SK-N-DZ (cell line): ENCODE results near the gene EMC10.
"Not testable (repeated sequence)": the region's sequence is repeated elsewhere in the genome, so short reads cannot be mapped to it uniquely, and the experiment has no call there.

ENCODE experiments used
- DNase-seq: peaks from one replicate; pipeline ENCODE4 v3.0.0-alpha.2; 2015; ENCODE audit warnings: low spot score

Gene EMC10

DNA sequence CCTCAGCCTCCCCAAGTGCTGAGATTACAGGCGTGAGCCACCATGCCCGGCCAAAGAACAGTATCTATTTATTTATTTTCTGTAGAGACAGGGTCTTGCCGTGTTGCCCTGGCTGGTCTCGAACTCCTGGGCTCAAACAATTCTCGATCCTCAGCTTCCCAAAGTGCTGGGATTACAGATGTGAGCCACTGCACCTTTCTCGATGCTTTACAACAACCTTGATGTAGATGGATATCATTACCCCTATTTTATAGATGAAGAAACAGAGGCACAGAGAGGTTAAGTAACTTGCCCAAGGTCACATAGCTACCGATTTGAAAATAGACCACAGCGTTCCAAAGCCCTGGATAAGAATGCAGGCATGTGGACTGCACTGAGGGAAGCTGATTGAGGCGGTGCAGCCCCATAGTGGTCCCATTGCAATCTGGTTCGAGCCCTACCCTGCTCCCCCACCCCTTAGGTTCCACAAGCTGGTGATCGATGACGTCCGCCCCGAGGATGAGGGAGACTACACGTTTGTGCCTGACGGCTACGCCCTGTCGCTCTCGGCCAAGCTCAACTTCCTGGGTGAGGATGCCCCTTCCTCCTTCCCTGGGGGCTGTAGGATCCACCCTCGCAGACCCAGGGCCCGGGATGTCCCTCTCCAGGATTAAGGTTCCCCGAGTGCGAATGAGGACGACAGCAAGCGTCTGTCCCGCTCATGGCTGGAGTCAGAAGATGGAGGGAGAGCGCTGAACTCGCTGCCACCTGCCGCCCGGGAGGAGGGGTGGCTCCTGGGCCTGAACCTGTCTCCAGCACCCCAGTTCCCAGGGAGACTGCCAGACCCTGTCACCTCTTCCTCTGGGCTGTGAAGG is 25.7 kb upstream of the EMC10 start:
- no peak for DNase-seq

GRCh38 chr19:50451223-50451534 is 25.1 kb upstream of the EMC10 start:
- DNase-seq: no peak

DNA sequence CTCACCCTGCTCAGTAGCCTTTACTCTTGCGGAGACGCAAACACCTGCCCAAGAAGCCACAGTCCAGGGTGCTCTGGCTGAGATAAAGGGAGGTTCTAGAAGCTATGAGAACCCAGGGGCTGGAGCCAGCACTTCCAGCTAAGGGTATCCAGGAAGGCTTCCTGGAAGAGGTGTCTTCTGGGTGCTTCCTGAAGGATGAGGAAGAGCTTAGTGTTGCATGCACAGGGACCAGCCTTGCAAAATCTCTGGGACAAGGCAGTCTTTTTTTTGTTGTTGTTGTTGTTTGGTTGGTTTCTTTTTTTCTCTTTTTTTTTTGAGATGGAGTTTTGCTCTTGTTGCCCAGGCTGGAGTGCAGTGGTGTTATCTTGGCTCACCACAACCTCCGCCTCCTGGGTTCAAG is 23.1 kb upstream of the EMC10 start:
- DNase-seq: no peak

- DNase-seq: no peak
Observed at GRCh38 chr19:50455992-50456391, 20.3 kb upstream of the EMC10 start.

- no peak for DNase-seq
Observed at GRCh38 chr19:50457300-50457699, 19.0 kb upstream of the EMC10 start.

GRCh38 chr19:50458396-50459066 is 17.8 kb upstream of the EMC10 start:
- no peak for DNase-seq

GRCh38 chr19:50459067-50459456 is 17.2 kb upstream of the EMC10 start:
- DNase-seq: no peak

DNA sequence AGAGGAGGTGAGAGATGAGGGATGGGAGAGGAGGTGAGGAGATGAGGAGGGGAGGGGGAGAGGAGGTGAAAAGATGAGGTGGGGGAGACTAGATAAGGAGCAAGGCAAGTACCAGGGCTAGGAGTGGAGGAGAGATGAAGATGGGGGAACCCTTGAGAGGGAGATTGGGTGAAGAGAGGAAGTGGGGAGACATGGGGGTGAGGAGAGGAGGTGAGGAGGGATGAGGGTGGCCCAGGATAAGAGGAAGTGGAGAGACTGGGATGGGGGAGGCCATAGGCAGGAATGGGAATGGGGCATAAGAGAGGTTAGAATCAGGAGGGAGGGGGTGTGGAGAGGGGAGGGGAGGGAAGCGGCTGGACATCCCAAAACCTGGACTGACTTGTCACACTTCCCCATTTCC is 16.7 kb upstream of the EMC10 start:
- DNase-seq: no peak

DNA sequence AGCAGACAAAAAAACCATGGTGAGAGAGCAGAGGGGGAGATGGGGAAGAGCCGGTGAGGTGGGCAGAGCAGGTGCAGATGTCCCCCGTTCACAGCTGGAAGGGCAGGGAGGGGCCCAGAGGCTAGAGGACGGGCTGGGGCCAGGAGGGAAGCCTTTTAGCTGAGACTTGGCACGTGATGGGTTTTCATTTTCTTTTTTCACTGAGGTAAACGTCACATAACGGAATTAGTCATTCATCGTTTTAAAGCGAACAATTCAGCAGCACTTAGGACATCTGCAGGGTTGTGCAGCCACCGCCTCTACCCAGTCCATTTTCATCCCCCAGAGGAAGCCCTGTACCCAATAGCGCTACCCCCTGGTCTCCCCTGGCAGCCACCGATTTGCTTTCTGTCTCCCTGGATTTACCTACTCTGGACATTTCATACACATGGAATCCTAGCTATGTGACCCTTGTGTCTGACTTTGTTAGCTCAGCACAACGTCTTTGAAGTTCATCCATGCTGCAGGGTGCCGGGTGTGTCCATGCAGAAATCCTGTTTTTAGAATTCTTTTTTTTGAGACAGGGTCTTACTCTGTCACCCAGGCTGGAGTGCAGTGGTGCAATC is 16.0 kb upstream of the EMC10 start:
- no peak for DNase-seq

GRCh38 chr19:50461066-50461875 is 15.0 kb upstream of the EMC10 start:
- peak; percentile 57 for DNase-seq

DNA sequence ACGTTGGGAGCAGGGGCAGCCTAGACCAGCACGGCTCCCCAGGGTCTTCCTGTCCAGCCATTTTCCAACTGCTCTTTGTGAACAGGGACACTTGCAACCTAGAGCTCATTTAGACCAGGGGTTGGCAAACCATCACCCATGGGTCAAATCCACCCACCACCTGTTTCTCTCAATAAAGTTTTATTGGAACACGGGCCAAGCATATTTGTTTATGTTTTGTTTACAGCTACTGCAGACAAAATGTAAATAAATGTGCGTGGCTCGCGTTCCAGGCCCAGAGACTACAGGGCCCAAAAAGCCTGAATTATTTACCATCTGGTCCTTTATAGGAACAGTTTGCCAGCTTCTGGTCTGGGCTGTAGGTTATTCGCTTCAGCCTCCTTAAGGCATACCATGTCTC is 13.3 kb upstream of the EMC10 start:
- DNase-seq: no peak

GRCh38 chr19:50464348-50464747 is 12.0 kb upstream of the EMC10 start:
- no peak for DNase-seq

DNA sequence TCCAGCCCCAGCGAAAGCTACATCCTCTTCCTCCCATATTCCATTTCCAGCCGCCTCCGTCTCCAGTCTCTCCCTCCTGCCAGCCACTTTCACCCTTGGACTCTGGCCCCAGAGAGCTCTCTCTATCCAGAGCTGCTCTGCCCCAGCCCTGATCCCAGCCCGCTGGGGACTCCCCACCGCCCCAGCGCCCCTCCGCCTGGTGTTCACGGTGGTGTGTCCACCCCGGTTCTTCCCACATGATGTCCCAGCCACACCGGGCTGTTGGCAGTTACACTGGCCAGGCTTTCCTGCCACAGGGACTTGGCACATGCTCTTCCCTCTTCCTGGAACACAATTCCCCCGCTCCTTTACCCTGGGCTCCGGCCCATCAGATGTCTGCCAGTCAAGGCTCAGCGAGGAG is 11.3 kb upstream of the EMC10 start:
- no peak for DNase-seq

- DNase-seq: peak; percentile 48
Observed at GRCh38 chr19:50465986-50466705, 10.2 kb upstream of the EMC10 start.

DNA sequence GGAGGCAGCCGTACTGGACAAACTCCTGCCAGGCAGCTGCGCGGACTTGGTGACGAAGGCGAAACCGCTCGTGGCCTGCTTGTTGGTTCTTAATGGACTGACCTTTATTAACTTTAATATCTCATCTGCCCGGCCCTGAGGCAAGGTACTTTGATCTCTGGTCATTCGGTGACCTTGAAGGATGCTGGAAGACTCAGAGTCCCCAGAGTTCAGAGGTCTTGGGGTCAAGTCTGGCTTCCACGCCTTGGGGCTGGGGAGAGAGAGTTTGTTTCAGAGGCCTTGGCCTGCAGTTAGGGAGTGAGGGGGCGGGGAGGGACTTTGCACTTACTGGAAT is 9.6 kb upstream of the EMC10 start:
- no peak for DNase-seq

- no peak for DNase-seq
Observed at GRCh38 chr19:50467566-50467965, 8.7 kb upstream of the EMC10 start.

- DNase-seq: no peak
Observed at GRCh38 chr19:50468818-50469217, 7.5 kb upstream of the EMC10 start.

DNA sequence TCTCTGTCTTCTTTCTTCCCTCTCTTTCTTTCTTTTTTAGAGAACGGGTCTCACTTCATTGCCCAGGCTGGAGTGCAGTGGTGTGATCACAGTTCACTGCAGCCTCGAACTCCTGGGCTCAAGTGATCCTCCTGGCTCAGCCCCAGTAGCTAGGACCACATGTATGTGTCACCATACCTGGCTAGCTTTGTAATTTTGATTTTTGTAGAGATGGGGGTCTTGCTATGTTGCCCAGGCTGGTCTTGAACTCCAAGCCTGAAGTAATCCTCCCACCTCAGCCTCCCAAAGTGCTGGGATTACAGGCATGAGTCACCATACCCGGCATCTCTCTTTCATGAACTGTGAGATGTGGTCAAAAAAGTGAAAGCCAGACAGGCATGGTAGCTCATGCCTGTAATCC is 3.0 kb upstream of the EMC10 start:
- DNase-seq: not testable (repeated sequence)

DNA sequence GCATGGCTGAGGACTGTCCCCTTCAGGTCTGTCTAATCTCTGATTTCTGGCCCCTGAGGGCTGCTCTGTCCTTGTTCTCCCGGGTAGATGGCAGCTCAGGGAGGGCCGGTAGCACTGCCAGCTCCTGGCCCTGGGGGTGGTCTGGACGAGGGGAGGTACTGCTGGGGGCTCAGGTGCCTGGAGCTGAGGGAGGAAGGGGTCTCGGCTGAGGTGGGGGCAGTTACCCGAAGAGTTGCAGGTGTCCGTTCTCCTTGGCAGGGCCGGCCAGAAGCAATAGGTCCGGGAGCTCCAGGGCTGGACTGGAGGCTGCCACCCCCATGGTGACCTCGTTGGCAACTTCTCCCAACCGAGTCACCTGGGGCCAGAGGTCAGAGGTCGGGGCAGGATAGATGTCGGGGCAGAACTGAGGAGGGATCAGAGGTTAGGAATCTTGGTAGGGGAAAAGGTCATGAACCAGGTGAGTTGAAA is 1.2 kb upstream of the EMC10 start:
- no peak for DNase-seq

GRCh38 chr19:50475736-50476223 is 527 bp upstream of the EMC10 start:
- DNase-seq: no peak

- DNase-seq: no peak
Observed at GRCh38 chr19:50476907-50477238, 566 bp downstream of the EMC10 start.
